T-helper 17 cell (primary cell): ENCODE results near the gene VANGL1. TPM values are rescaled to one million over a fixed set of nuclear protein-coding genes. Genes with fewer than 3 reads are reported as not detected.

Experiments
- ATAC-seq: fragments of 150-1000 bp; cut with Tn5 transposase; 2 replicates; pipeline ENCODE4 v1.10.0; 2021; ENCODE audit warnings: mild to moderate bottlenecking, moderate library complexity
- DNase-seq, 3 donors: peaks; one replicate each; pipeline versions ENCODE4 v3.0.0 to v3.0.0-alpha.2; 2020 to 2021
- H3K9me3 ChIP-seq: one replicate; pipeline ENCODE4 v1.7.0; 2013; ENCODE audit warnings: low read length, mild to moderate bottlenecking; ENCODE audit not compliant: control insufficient read depth, poor library complexity, severe bottlenecking
- H3K27ac Mint-ChIP-seq: one replicate; pipeline ENCODE4 v1.8.0; 2022; ENCODE audit warnings: mild to moderate bottlenecking, moderate library complexity, mixed read lengths
- H3K27me3 Mint-ChIP-seq: one replicate; pipeline ENCODE4 v1.8.0; 2022; ENCODE audit warnings: mixed read lengths
- H3K36me3 Mint-ChIP-seq: one replicate; pipeline ENCODE4 v1.8.0; 2022; ENCODE audit warnings: low read depth, mixed read lengths
- H3K4me1 Mint-ChIP-seq: one replicate; pipeline ENCODE4 v1.8.0; 2022; ENCODE audit warnings: mild to moderate bottlenecking, mixed read lengths
- H3K4me3 Mint-ChIP-seq: one replicate; pipeline ENCODE4 v1.8.0; 2022; ENCODE audit warnings: mild to moderate bottlenecking, moderate library complexity, mixed read lengths
- total RNA-seq, 4 donors: library from RNA in 2 of 4; stranded (reverse) in 2 of 4; gene quantifications; one replicate each; pipeline ENCODE4 v1.2.3 and lab custom pipeline; 2022 to 2026

The VANGL1 gene
- 1 to 10 TPM; 2.8 to 3.7 TPM for total RNA-seq
- total RNA-seq (lab: John Stamatoyannopoulos, UW): 9.3 to 11.6 reads per million in 2 donors

DNA sequence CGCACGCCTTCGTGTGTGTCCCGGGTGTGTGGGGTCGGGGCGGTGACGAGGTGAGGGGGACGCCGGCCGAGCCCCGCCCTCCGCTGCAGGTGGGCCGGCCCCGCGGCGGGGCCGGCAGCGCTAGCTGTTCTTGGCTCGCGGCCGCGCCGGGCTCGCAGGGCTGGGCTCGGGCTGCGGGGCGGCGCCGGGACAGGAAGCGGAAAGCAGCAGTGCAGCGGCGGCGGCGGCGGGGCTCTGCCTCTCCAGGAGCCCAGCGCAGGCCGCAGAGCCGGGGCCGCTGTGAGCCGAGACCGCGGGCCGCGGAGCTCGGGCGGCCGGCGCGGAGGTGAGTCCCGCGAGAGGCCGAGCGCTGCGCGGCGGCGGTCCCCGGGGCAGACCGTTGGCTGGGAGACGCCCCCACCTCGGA lies at the start of gene VANGL1:
TSS of gene VANGL1 (plus strand) at position 209 of the 406 bp plus-strand sequence. CDS start 9,444 bp downstream, outside the sequence.
- H3K27me3 Mint-ChIP-seq: no peaks in the 10 kb centered on the region
- ATAC-seq (peak; percentile 83), DNase-seq (peak; percentile 9 to 29 (median 22))
- H3K27ac Mint-ChIP-seq: no peak within 1 kb of the TSS
- no peaks in the 10 kb centered on the region for H3K9me3 ChIP-seq
- H3K36me3 Mint-ChIP-seq: peaks cover 4% of the 10 kb centered on the region
- H3K4me3 Mint-ChIP-seq: peak within 1 kb of the TSS; percentile 82
- peaks cover 4% of the 10 kb centered on the region for H3K4me1 Mint-ChIP-seq

DNA sequence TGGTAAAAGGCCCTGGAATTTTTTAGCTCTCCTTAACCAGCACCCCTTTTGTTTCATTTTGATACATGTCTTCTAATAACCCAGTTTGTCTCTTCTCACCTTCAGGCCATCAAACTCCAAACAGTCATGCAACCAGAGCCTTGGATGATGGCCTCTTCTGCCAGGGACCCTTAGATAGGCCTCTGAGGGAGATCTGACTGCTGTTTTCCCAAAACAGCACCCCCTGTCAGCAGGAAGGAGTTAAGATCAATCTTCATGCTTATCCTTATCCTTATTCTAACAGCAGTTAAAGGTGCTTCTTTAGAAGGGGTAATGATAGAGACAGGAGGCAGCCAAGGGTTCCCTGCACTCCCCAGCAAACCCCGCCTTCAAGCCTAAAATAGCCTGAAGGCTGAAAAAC lies 49.5 kb upstream of the VANGL1 start:
- Mint-ChIP-seq H3K4me1 (peaks cover 2% of the 10 kb centered on the region), H3K4me3 (no peak overlapping the region), H3K27me3 (peaks cover 6% of the 10 kb centered on the region), H3K27ac (no peak overlapping the region), H3K36me3 (peaks cover 4% of the 10 kb centered on the region)
- peaks cover 3% of the 10 kb centered on the region for H3K9me3 ChIP-seq
- ATAC-seq (no peak), DNase-seq (no peak)

DNA sequence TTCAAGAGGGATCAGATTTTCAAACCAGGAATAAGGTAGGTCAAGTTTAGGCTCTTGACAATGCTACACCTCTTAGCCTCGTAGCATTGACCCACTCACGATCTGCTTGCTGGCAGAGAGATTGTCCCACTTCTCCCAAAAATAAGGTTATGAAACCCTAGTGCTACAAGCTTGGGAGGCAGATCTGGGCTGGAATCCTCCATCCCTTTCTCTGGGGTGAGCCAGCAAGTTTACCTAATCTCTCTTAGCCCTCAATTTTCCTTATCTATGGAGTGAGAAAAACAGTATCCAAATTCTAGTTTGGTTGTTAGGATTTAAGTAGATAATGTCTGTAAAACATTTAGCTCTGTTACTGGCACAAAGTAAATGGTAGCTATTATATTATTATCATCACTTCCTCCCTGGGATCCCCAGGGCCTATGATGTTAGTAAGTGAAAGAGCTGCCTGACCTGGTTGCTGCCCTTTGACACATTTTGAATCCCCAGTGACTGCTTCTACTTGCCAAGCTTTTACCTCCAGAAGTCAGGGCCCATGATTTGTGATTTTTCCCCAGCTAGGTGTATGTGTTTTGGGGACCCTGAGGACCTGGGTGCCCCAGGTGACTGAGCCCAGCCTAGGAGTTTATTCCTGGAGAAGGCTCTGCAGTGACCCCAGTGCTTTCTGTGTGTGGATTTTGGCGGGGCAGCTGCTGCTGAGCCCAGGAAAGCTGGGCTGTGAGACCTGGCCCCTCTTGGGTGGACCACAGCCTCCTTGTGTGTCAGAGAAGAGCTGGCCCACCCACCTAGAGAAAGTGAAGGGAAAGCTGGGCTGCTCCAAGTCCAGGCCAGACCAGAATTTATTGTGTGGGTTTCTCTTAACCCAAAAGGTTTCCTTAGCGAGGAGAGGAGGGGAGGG lies 48.2 kb upstream of the VANGL1 start:
- peaks cover 20% of the 10 kb centered on the region for H3K27me3 Mint-ChIP-seq
- H3K36me3 Mint-ChIP-seq: peaks cover 4% of the 10 kb centered on the region
- no peak for ATAC-seq
- H3K9me3 ChIP-seq: no peaks in the 10 kb centered on the region
- H3K4me3 Mint-ChIP-seq: no peak overlapping the region
- H3K4me1 Mint-ChIP-seq: peaks cover 2% of the 10 kb centered on the region
- no peak overlapping the region for H3K27ac Mint-ChIP-seq
- no peak for DNase-seq

DNA sequence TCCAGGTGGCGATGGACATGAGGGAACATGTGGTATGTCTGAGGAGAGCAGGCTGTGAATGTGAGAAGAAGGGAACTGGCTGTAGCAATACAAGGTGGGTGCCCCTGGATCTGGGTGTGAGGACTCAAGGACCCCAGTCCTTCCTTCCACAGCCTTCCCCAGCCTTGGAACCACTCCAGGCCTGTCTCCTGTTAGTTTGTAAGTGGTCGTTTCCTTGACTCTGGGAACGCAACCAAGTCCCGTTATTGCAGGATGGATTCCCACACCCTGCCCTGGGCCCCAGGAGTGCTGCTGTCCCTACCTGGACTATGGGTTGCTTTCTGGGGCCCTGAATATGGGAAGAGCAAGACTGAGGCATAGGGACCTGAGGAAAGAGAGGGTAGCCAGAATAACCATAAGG lies 47.2 kb upstream of the VANGL1 start:
- Mint-ChIP-seq H3K27me3 (peaks cover 28% of the 10 kb centered on the region), H3K36me3 (peaks cover 4% of the 10 kb centered on the region), H3K27ac (no peak overlapping the region), H3K4me3 (no peak overlapping the region), H3K4me1 (peaks cover 2% of the 10 kb centered on the region)
- ATAC-seq (no peak), DNase-seq (no peak)
- H3K9me3 ChIP-seq: no peaks in the 10 kb centered on the region

DNA sequence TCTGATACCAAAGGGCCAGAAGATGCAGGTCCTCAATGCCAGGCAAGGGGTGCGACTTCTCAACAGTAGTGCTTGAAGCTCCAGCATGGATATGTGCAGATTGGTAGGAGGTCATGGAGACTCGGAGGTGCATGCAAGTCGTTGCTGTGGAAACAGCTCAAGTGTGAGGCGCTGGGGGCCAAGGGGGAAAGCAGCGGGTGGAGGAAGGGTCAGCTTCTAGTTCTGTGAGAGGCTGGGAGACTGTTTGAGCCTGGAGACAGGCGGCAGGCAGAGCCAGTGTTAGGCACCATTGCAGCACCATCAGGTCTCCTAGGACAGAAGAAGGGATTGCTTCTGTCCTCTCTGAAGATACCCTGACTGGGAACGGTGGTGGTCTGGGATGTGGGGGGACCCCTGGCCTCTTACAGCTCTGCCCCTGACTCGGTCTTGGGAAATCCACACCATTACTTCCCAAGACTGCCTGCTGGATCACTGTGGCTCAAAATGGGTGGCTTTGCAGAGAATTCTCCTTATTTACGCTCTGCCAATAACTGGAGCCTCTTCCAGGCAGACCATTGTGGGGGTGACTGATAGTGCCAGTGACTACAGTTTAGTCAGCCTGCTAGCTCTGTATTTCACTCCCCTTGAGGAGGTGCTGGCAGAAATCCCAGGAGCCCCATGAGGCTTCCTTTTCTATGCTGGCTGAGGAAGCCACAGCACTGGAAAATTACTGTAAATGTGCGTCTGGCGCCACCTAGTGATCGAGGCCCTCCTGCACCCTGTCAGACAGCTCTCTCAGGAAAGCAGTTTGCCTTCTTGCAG lies 46.3 kb upstream of the VANGL1 start:
- DNase-seq (peak; percentile 26 to 50 (median 34)), ATAC-seq (peak; percentile 54)
- Mint-ChIP-seq H3K4me3 (no peak overlapping the region), H3K27ac (no peak overlapping the region), H3K36me3 (peaks cover 4% of the 10 kb centered on the region), H3K27me3 (peaks cover 28% of the 10 kb centered on the region), H3K4me1 (peaks cover 2% of the 10 kb centered on the region)
- H3K9me3 ChIP-seq: no peaks in the 10 kb centered on the region

DNA sequence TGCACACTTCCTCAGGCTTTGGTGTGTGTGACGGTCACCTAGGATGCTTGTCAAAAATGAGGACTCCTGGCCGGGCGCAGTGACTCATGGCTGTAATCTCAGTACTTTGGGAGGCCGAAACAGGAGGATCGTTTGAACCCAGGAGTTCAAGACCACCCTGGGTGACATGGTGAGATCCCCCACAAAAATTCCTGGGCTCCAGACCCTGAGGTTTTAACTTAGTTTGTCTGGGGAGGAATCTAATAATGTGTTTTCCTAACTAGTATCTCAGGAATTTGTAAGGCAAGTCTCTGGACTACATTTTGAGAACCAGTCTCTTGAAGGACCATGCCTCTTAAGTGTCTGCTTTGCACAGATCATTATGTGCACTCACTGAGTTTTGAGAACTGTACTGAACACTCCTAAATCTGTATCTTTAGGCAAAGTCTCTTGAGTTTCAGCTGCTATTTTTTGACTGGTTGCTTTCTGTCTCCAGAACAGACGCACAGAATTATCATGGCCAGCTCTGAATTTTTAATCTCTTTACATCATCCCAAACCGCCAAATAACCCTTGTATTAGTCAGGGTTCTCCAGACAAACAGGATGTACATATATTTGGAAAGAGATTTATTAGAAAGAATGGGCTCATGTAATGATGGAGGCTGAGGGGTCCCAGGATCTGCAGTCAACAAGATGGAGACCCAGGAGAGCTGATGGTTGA lies 45.5 kb upstream of the VANGL1 start:
- H3K4me3 Mint-ChIP-seq: no peak overlapping the region
- peaks cover 2% of the 10 kb centered on the region for H3K4me1 Mint-ChIP-seq
- no peak overlapping the region for H3K27ac Mint-ChIP-seq
- ATAC-seq (no peak), DNase-seq (no peak)
- peaks cover 4% of the 10 kb centered on the region for H3K36me3 Mint-ChIP-seq
- H3K9me3 ChIP-seq: no peaks in the 10 kb centered on the region
- peaks cover 28% of the 10 kb centered on the region for H3K27me3 Mint-ChIP-seq

DNA sequence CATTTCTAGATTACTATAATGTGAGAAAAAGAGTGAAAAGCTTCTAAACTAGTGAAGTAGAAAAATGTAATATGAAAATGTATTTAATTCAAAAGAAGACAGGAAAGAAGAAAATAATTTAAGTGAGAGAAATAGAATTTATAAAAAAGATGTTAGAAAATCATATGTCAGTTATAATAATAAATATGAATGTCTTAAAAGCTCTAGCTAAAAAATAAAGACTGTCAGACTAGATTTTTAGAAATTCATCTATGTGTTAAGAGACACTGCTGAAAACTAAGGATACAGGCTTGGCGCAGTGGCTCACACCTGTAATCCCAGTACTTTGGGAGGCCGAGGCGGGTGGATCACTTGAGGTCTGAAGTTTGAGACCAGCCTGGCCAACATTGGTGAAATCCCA lies 37.3 kb upstream of the VANGL1 start:
- no peak for DNase-seq
- Mint-ChIP-seq H3K36me3 (no peaks in the 10 kb centered on the region), H3K4me1 (peaks cover 4% of the 10 kb centered on the region), H3K27me3 (peaks cover 21% of the 10 kb centered on the region), H3K27ac (no peak overlapping the region), H3K4me3 (no peak overlapping the region)
- H3K9me3 ChIP-seq: no peaks in the 10 kb centered on the region
- no peak for ATAC-seq

DNA sequence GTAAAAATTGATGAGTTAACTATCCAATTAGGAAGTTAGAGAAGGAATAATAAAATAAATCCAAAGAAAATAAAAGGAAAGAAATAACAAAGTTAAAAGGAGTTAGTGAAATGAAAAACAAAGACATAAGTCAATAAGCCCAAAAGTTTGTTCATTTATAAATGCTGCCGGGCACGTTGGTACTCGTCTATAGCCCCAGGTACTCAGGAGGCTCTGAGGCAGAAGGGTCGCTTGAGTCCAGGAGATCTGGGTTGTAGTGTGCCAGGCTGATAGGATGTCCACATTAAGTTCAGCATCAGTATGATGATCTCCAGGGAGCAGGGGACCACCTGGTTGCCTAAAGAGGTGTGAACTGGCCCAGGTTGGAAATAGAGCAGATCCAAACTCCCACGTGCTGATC lies 35.5 kb upstream of the VANGL1 start:
- Mint-ChIP-seq H3K27me3 (peaks cover 29% of the 10 kb centered on the region), H3K36me3 (no peaks in the 10 kb centered on the region), H3K4me3 (no peak overlapping the region), H3K4me1 (peaks cover 4% of the 10 kb centered on the region), H3K27ac (peak overlapping the region; percentile 34)
- DNase-seq (no peak), ATAC-seq (no peak)
- no peaks in the 10 kb centered on the region for H3K9me3 ChIP-seq

DNA sequence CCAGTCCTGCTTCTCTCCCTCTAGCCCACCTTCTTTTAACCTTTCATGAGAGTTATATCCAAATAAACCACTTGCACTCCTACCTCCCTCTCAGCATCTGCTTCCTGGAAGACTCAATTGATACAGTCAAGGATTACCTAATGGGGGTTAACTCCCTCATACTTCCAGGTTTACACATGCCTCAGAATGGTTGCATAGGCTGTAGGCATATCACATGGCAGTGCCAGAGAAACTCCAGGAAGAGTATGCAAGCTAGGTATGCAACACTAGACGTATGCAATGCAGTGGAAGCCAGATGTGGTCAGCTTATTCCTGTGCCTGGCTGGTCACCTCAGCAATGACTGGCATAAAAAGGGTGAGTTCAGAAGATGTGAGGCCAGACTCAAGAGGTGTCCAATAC lies 32.7 kb upstream of the VANGL1 start:
- H3K27ac Mint-ChIP-seq: no peak overlapping the region
- ATAC-seq (no peak), DNase-seq (no peak)
- peaks cover 43% of the 10 kb centered on the region for H3K27me3 Mint-ChIP-seq
- peaks cover 2% of the 10 kb centered on the region for H3K36me3 Mint-ChIP-seq
- no peaks in the 10 kb centered on the region for H3K9me3 ChIP-seq
- H3K4me1 Mint-ChIP-seq: peaks cover 4% of the 10 kb centered on the region
- no peak overlapping the region for H3K4me3 Mint-ChIP-seq

DNA sequence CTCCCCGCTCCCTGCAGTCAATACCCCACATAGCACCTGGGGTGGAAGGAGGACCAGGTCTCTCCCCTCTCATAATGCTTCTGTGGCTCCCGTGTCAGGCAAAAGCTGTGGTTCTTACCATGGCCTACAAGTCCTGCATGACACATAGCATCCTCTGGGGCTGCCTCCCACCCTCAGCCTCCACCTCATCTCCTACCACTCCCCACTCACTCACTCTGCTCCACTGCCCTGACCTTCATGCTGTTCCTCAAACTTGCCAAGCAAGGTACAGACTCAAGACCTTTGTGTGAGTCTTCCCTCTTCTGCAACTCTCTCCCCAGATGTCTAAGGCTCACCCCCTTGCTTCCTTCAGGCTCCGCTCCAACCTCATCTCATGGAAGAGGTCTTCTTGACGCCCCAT lies 28.0 kb upstream of the VANGL1 start:
- peaks cover 2% of the 10 kb centered on the region for H3K36me3 Mint-ChIP-seq
- no peak overlapping the region for H3K27ac Mint-ChIP-seq
- H3K9me3 ChIP-seq: no peaks in the 10 kb centered on the region
- DNase-seq: no peak
- ATAC-seq: no peak
- H3K27me3 Mint-ChIP-seq: peaks cover 46% of the 10 kb centered on the region
- H3K4me1 Mint-ChIP-seq: no peaks in the 10 kb centered on the region
- H3K4me3 Mint-ChIP-seq: no peak overlapping the region

DNA sequence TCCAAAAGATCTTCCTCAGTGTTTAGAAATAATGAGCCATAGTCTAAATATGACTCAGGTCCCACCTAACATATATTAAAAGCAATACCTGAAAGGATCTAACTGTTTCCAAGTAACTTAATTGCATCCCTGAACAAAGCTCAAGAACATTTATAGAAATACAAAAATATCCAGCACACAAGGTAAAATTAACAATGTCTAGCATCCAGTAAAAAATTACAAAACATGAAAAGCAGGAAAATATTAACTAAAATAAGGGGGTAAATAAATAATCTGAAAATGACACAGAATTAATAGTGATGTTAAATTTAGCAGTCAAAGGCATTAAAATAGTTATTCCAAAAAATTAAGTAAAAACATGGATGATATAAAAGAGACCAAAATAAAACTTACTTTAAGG lies 21.3 kb upstream of the VANGL1 start:
- no peaks in the 10 kb centered on the region for H3K4me1 Mint-ChIP-seq
- H3K9me3 ChIP-seq: no peaks in the 10 kb centered on the region
- no peak for ATAC-seq
- peaks cover 8% of the 10 kb centered on the region for H3K27me3 Mint-ChIP-seq
- no peak for DNase-seq
- H3K4me3 Mint-ChIP-seq: no peak overlapping the region
- no peaks in the 10 kb centered on the region for H3K36me3 Mint-ChIP-seq
- H3K27ac Mint-ChIP-seq: no peak overlapping the region

DNA sequence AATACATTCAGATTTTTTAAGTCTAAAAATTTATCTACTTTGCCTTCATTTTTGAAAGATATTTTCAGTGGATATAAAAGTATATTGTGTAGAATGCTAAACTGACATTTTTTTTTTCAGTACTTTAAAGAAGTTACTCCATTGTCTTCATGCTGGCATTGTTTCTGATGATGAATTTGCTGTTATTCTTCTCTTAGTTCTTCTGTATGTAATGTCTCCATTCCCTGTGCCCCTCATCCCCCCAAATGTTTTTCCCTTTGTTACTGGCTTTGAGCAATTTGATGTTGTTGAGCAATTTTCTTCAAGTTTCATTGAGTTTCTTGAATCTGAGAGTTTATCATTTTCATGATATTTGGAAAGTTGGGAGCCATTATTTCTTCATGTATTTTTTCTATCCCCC lies 20.8 kb upstream of the VANGL1 start:
- DNase-seq: no peak
- no peaks in the 10 kb centered on the region for H3K36me3 Mint-ChIP-seq
- no peak overlapping the region for H3K4me3 Mint-ChIP-seq

DNA sequence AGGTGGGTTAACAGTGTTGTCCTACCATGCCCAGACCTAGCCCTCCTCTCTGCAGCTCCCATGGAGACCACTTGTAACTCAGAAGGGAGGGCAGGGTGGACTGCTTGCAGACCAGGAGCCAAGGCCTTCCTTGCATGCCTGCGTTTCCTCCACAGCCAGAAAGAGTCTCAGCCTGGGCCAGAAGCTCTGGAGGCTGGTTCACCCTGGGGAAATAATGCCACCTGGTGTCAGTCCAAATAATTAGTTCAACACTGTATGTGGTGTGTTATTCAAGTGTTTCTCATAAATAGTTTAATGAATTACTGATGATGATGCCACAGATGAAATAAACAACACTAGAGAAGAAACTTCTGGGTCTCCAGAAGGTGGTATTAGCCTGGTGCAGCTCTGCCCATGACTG lies 16.9 kb upstream of the VANGL1 start:
- DNase-seq (no peak), ATAC-seq (no peak)
- H3K4me1 Mint-ChIP-seq: peaks cover 2% of the 10 kb centered on the region
- peaks cover 12% of the 10 kb centered on the region for H3K27me3 Mint-ChIP-seq
- no peaks in the 10 kb centered on the region for H3K36me3 Mint-ChIP-seq
- no peak overlapping the region for H3K4me3 Mint-ChIP-seq
- no peaks in the 10 kb centered on the region for H3K9me3 ChIP-seq
- no peak overlapping the region for H3K27ac Mint-ChIP-seq

More for the DNA sequence above, 20.8 kb upstream of the VANGL1 start:
- no peak for ATAC-seq
- H3K4me1 Mint-ChIP-seq: no peaks in the 10 kb centered on the region
- H3K27me3 Mint-ChIP-seq: peaks cover 8% of the 10 kb centered on the region
- H3K27ac Mint-ChIP-seq: no peak overlapping the region
- H3K9me3 ChIP-seq: no peaks in the 10 kb centered on the region
